HG03025 (cell line): Measurements from ENCODE around the gene TBC1D8.

Experiments used
- ATAC-seq: cut with Tn5 transposase; IDR thresholded peaks from one replicate; pipeline ENCODE4 v1.9.1; 2021; ENCODE audit warnings: mild to moderate bottlenecking, moderate library complexity; ENCODE audit not compliant: unreplicated experiment, low FRiP score

TBC1D8 gene

GRCh38 chr2:100984892-100985307, 166.3 kb downstream of the TBC1D8 start:
- ATAC-seq: no peak

- no peak for ATAC-seq
These were observed 167.4 kb downstream of the TBC1D8 start for GRCh38 chr2:100983684-100984310.

- ATAC-seq: no peak
These were observed 168.0 kb downstream of the TBC1D8 start for GRCh38 chr2:100983201-100983600.

- no peak for ATAC-seq
These were observed 168.7 kb downstream of the TBC1D8 start for GRCh38 chr2:100982431-100982861.

- no peak for ATAC-seq
These were observed 170.2 kb downstream of the TBC1D8 start for GRCh38 chr2:100981011-100981410.

- ATAC-seq: no peak
These were observed 171.1 kb downstream of the TBC1D8 start for GRCh38 chr2:100980046-100980445.

GRCh38 chr2:100978582-100979191, 172.5 kb downstream of the TBC1D8 start:
- ATAC-seq: no peak

GRCh38 chr2:100977511-100977910, 173.7 kb downstream of the TBC1D8 start:
- ATAC-seq: no peak

- ATAC-seq: peak; percentile 94
These were observed 174.4 kb downstream of the TBC1D8 start for GRCh38 chr2:100976645-100977391.

- no peak for ATAC-seq
These were observed 175.1 kb downstream of the TBC1D8 start for GRCh38 chr2:100976061-100976460.

- no peak for ATAC-seq
These were observed 175.7 kb downstream of the TBC1D8 start for GRCh38 chr2:100975521-100975785.

GRCh38 chr2:100974712-100975520, 176.3 kb downstream of the TBC1D8 start:
- no peak for ATAC-seq

GRCh38 chr2:100972452-100972851, 178.7 kb downstream of the TBC1D8 start:
- no peak for ATAC-seq

GRCh38 chr2:100971221-100971620, 180.0 kb downstream of the TBC1D8 start:
- ATAC-seq: no peak

- ATAC-seq: no peak
These were observed 181.2 kb downstream of the TBC1D8 start for GRCh38 chr2:100969998-100970397.

GRCh38 chr2:100968146-100969145, 182.7 kb downstream of the TBC1D8 start:
- no peak for ATAC-seq

GRCh38 chr2:100967716-100968115, 183.5 kb downstream of the TBC1D8 start:
- ATAC-seq: no peak

GRCh38 chr2:100965596-100965995, 185.6 kb downstream of the TBC1D8 start:
- no peak for ATAC-seq

GRCh38 chr2:100964681-100965169, 186.5 kb downstream of the TBC1D8 start:
- no peak for ATAC-seq

GRCh38 chr2:100964222-100964621, 187.0 kb downstream of the TBC1D8 start:
- ATAC-seq: no peak
